Muscle layer of colon (tissue), 2 donors: ENCODE measurements around the gene DOC2B.
"Not testable (repeated sequence)": the region's sequence is repeated elsewhere in the genome, so short reads cannot be mapped to it uniquely, and the experiment has no call there.

Experiments
- H3K27ac ChIP-seq: one replicate; pipeline ENCODE4 v1.7.0; 2013; ENCODE audit warnings: low read depth, mild to moderate bottlenecking, low read length, moderate library complexity
- H3K27me3 ChIP-seq, 2 donors: one replicate each; pipeline ENCODE4 v1.7.0; 2013; ENCODE audit warnings: low read length in 2 of 2, mild to moderate bottlenecking in 2 of 2; ENCODE audit not compliant: insufficient read depth in 2 of 2, control insufficient read depth in 1 of 2
- H3K36me3 ChIP-seq: one replicate; pipeline ENCODE4 v1.7.0; 2013; ENCODE audit warnings: mild to moderate bottlenecking, low read length; ENCODE audit not compliant: insufficient read depth
- H3K4me1 ChIP-seq: one replicate; pipeline ENCODE4 v1.7.0; 2013; ENCODE audit warnings: mild to moderate bottlenecking, low read length; ENCODE audit not compliant: insufficient read depth
- H3K4me3 ChIP-seq, 2 donors: one replicate each; pipeline ENCODE4 v1.7.0; 2013; ENCODE audit warnings: low read length in 2 of 2, low read depth in 1 of 2, mild to moderate bottlenecking in 1 of 2, moderate library complexity in 1 of 2
- H3K9ac ChIP-seq: one replicate; pipeline ENCODE4 v1.7.0; 2013; ENCODE audit warnings: low read length
- H3K9me3 ChIP-seq: one replicate; pipeline ENCODE4 v1.7.0; 2013; ENCODE audit warnings: mild to moderate bottlenecking, low read length
- donor health status: abdominal sarcoma.
- donor health status: Adenocarcinoma of cecum.

The DOC2B gene

DNA sequence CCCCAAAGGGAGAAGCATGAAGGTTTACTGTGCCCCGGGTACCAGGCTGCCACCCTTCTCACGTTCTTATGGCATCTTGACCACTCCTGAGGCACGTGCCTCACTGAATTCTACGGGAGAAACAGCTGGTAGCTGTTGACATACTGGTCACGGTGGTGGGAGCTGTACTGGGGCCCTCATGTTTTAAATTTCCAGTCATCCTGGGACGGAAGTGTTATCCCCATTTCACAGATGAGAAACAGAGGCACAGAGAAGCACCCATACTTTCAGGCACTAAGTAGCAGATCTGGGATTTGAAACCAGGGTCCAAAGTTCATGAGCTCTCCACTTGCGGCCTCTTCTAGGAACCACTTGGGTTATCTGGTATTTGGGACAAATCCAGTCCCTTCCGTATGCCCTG lies 26.3 kb upstream of the DOC2B start:
- H3K27ac ChIP-seq: no peak overlapping the region
- H3K9me3 ChIP-seq: no peaks in the 10 kb centered on the region
- H3K4me1 ChIP-seq: no peaks in the 10 kb centered on the region
- H3K27me3 ChIP-seq: no peaks in the 10 kb centered on the region
- H3K4me3 ChIP-seq: no peak overlapping the region
- H3K36me3 ChIP-seq: no peaks in the 10 kb centered on the region
- H3K9ac ChIP-seq: no peak overlapping the region

DNA sequence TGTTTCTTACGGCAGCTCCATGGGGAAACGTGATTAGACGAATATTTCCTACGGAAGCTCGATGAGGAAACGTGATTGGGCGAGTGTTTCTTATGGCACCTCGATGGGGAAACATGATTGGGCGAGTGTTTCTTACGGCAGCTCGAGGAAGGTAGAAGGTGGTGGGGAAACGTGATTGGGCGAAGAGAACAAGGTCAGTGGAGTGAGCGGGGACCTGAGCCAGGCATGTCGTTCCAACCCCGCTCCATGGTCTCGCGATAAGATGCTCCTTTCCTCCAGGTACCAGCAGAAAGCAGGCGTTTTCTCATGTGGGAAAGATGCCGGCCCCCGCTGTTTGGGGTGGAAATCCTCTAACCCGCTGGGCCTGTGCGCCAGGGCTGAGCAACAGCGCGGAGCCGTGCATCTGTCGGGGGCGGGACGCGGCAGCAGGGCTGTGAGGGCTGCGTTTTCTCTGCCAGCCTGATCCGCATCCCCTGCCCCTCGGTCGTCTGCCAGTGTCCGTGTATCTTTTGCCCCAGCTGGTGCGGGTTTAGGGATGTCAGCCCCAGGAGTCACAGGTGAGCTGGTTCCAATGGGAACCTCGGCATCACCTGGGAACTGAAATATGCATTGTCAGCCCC lies 25.6 kb upstream of the DOC2B start:
- Histone ChIP-seq H3K27ac (no peak overlapping the region), H3K4me3 (no peak overlapping the region), H3K9me3 (no peaks in the 10 kb centered on the region), H3K9ac (no peak overlapping the region), H3K36me3 (no peaks in the 10 kb centered on the region), H3K4me1 (no peaks in the 10 kb centered on the region), H3K27me3 (no peaks in the 10 kb centered on the region)

DNA sequence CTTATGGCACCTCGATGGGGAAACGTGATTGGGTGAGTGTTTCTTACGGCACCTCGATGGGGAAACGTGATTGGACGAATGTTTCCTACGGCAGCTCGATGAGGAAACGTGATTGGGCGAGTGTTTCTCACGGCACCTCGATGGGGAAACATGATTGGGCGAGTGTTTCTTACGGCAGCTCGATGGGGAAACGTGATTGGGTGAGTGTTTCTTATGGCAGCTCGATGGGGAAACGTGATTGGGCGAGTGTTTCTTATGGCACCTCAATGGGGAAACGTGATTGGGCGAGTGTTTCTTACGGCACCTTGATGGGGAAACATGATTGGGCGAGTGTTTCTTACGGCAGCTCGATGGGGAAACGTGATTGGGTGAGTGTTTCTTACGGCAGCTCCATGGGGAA lies 25.0 kb upstream of the DOC2B start:
- not testable (repeated sequence) for H3K27ac ChIP-seq, H3K4me3 ChIP-seq, H3K4me1 ChIP-seq, H3K27me3 ChIP-seq, H3K36me3 ChIP-seq, H3K9me3 ChIP-seq, H3K9ac ChIP-seq

DNA sequence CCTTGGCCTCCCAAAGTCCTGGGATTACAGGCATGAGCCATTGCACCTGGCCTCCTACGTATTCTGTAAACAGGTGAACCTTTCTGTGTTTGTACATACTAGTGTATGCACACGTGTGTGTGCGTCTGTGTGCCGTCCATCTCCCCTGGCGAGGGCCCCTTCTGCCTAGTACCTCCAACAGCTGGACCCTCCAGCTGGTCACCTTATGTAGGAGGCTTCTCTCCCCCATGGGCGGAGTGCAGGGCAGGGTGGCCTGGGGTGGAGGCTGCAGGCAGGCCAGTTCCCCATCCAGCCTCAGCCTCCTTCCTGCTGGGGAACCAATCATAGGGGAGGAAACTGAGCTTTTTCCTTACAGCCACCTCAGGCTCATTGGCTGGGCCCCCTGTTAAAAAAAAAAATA lies 24.4 kb upstream of the DOC2B start:
- Histone ChIP-seq H3K4me1 (no peaks in the 10 kb centered on the region), H3K36me3 (no peaks in the 10 kb centered on the region), H3K27me3 (no peaks in the 10 kb centered on the region), H3K4me3 (no peak overlapping the region), H3K9ac (no peak overlapping the region), H3K27ac (no peak overlapping the region), H3K9me3 (no peaks in the 10 kb centered on the region)

DNA sequence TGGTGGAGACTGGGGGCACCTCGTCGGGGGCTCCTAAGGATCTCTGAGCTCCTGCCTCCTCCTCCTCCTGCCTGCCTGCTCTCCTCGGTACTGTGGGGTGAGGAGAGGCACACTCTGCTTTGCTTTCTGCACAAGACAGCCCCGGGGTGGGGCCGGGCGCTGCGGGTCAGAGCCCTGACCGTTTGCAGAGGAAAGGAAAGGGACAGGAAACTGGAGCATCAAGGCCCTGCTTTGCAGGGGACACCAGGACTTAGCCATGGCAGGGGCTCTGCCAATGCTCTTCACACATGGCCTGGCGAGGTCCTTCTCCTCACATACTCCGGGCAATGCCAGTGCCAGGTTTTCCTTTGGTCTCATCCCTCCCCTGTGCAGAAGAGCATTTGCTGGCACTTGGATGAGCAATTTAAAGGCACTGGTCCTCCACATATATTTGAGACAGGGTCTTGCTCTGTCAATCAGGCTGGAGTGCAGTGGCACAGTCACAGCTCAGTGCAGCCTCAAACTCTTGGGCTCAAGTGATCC lies 23.8 kb upstream of the DOC2B start:
- Histone ChIP-seq H3K27me3 (no peaks in the 10 kb centered on the region), H3K4me1 (no peaks in the 10 kb centered on the region), H3K4me3 (no peak overlapping the region), H3K9ac (no peak overlapping the region), H3K9me3 (no peaks in the 10 kb centered on the region), H3K27ac (no peak overlapping the region), H3K36me3 (no peaks in the 10 kb centered on the region)

DNA sequence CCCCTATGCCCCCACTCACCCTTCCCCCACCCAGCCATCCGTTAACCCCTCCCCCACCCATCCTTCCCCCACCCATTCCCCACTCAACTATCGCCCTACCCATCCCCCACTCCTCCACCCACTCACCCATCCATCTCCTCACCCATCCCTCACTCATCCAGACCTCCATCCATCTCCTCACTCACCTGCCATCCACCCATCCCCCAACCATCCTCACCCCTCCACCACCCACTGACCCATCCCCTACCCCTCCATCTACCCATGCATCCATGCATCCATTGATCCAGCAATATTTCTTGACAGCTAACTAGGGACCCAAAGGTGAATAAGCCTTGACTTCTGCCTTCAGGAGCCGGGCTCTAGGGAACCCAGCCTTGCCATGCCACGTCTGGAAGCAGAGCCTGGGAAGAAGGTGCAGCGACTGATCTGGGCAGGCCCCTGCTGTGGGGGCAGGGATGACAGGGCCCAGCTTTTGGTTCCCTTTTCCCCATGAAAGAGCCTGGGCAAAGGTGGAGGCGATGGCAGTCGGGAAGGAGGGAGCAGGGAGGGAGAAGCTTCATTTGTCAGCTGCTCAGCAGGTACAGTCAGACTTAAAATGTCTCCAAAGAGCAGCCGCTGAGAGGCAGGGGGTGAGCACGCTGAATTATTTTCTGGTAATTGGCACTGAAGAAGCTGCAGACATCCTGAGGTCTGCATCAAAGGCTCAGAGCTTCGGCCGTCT lies 23.1 kb upstream of the DOC2B start:
- Histone ChIP-seq H3K27me3 (peaks cover 0 to 4% of the 10 kb centered on the region in 2 donors), H3K4me3 (no peak overlapping the region), H3K27ac (no peak overlapping the region)

DNA sequence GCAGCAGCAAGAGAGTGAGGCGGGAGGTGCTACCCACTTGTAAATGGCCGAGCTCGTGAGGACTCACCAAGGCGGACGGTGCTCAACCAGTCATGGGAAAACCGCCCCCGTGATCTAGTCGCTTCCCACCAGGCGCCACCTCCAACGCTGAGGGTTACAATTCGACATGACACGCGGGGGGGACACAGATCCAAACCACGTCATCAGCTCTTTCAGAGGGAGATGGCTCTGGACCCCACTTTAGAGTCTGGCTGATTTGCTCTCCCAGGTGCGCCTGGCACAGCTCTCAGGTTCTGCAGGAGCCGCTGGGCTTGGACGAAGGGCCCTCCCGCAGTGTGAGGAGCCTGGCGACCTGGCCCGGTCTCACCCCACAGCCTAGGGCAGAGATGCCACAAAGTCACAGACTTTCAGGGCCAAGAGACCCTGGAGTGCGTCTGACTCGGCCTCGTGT lies 21.1 kb upstream of the DOC2B start:
- no peaks in the 10 kb centered on the region for H3K9me3 ChIP-seq
- no peak overlapping the region for H3K9ac ChIP-seq
- peaks cover 10% of the 10 kb centered on the region in 2 donors for H3K27me3 ChIP-seq
- H3K4me1 ChIP-seq: peaks cover 4% of the 10 kb centered on the region
- H3K4me3 ChIP-seq: no peak overlapping the region
- no peaks in the 10 kb centered on the region for H3K36me3 ChIP-seq
- no peak overlapping the region for H3K27ac ChIP-seq

More for the DNA sequence above, 23.1 kb upstream of the DOC2B start:
- Histone ChIP-seq H3K4me1 (no peaks in the 10 kb centered on the region), H3K9ac (no peak overlapping the region), H3K9me3 (no peaks in the 10 kb centered on the region), H3K36me3 (no peaks in the 10 kb centered on the region)

DNA sequence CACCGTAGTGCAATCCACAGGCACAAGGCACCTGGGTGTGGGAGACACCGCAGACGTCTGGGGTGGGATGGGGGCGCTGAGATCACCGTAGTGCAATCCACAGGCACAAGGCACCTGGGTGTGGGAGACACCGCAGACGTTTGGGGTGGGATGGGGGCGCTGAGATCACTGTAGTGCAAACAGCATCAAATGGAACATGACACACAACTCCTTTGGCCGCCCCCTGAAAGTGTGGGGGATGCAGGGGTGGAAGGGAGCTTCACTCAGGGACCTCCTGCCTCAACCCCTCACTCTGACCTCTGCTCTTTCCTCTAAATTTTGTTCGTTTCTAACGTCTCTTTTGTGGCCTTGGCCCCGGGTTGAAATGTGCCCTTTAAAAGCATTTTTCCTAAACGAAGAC lies 20.3 kb upstream of the DOC2B start:
- H3K4me1 ChIP-seq, H3K27ac ChIP-seq, H3K4me3 ChIP-seq, H3K36me3 ChIP-seq, H3K9ac ChIP-seq, H3K9me3 ChIP-seq: not testable (repeated sequence)
- H3K27me3 ChIP-seq: peaks cover 10% of the 10 kb centered on the region in 2 donors

DNA sequence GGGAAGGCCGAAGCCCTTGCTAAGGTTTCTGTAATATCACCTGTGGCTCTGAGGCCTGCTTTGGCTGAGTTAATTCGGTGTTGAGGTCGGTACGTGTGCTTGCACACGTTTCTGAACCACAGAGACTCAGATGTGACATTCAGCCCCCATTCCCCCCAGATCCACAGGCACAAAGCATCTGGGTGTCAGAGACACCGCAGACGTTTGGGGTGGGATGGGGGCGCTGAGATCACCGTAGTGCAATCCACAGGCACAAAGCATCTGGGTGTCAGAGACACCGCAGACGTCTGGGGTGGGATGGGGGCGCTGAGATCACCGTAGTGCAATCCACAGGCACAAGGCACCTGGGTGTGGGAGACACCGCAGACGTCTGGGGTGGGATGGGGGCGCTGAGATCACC lies 19.8 kb upstream of the DOC2B start:
- not testable (repeated sequence) for H3K27ac ChIP-seq, H3K9me3 ChIP-seq, H3K4me1 ChIP-seq, H3K36me3 ChIP-seq, H3K4me3 ChIP-seq, H3K9ac ChIP-seq
- H3K27me3 ChIP-seq: peaks cover 10% of the 10 kb centered on the region in 2 donors

DNA sequence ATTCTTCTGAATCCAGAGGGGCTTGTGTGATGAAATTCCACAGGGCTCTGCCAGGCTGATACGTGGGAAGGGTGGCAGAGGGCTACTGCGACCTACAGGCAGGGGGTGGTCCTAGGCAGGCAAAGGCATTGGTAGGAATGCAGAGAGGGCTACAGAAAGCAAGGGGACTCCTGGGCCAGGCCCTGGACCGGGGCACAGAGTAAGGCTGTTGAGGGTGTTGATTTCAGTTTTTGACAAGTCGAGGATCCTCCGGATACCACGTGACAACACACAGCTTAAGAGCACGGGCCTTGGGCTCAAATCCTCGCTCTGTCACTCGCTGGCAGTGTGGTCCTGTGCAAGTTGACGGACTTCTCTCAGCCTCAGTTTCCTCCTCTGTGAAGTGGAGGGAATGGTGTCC lies 19.1 kb upstream of the DOC2B start:
- no peaks in the 10 kb centered on the region for H3K9me3 ChIP-seq
- H3K9ac ChIP-seq: no peak overlapping the region
- no peak overlapping the region for H3K4me3 ChIP-seq
- H3K4me1 ChIP-seq: peaks cover 4% of the 10 kb centered on the region
- no peak overlapping the region for H3K27ac ChIP-seq
- no peaks in the 10 kb centered on the region for H3K36me3 ChIP-seq
- peaks cover 10% of the 10 kb centered on the region in 2 donors for H3K27me3 ChIP-seq

DNA sequence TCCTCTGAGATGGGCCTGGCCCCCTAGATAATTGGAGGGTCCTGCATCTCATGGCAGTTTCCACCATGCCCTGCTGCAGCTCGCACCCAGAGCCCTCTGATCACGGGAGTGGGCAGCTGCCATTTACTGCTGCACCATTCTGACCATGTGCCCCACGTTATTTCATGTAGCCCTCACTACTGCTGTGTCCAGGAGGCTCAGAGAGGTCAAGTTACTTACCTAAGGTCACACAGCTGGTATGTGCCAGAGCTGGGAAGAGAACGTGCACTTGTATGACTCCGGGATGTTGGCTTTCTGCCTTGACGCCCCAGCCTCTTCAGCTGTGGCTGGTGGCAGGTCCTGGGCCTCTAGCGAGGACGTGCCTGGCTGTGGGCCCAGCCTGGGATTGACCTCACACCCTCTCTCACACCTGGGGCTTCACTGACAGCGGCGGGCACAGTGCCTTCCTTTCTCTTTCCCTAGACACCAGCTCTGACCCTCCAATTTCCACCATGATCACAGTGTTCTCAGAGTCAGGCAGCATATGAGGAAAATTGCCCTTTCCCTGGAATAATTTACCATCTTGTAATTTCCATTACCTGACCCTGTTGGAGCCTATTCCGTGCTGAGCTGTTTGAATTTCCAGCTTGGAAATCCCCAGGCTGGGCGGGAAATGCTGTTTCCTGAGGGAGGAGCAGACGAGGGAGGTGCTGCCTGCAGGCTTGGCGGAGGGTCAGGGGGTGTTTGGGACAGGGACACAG lies 18.5 kb upstream of the DOC2B start:
- no peak overlapping the region for H3K9ac ChIP-seq
- no peak overlapping the region for H3K4me3 ChIP-seq
- H3K36me3 ChIP-seq: no peaks in the 10 kb centered on the region
- H3K27ac ChIP-seq: no peak overlapping the region
- H3K27me3 ChIP-seq: peaks cover 10% of the 10 kb centered on the region in 2 donors
- peaks cover 7% of the 10 kb centered on the region for H3K4me1 ChIP-seq
- no peaks in the 10 kb centered on the region for H3K9me3 ChIP-seq
